ENCODE measurements around the gene TEX11.

The TEX11 gene

GRCh38 chrX:70908541-70908940 is at the start of gene TEX11:
TEX11 (minus strand) TSS chrX:70908711; CDS start chrX:70907789, 922 bp downstream.
- Histone ChIP-seq H2AFZ (ENCODE audit: low read length) (no peak within 1 kb of the TSS), H4K20me1 (ENCODE audit: insufficient read depth, low read length, poor library complexity, severe bottlenecking) (no peaks in the 10 kb centered on the region), H3K4me2 (ENCODE audit: low read depth, low read length, poor library complexity, severe bottlenecking) (no peak within 1 kb of the TSS)

GRCh38 chrX:70954871-70955270 is 46.4 kb upstream of the TEX11 start:
- H3K4me3 ChIP-seq (ENCODE audit: low read length, poor library complexity, severe bottlenecking): no peak overlapping the region
- no peak overlapping the region for H2AFZ ChIP-seq (ENCODE audit: low read length)
- no peaks in the 10 kb centered on the region for H3F3A ChIP-seq (ENCODE audit: low read depth)
- H3K79me2 ChIP-seq (ENCODE audit: insufficient read depth, low read length): no peaks in the 10 kb centered on the region
- H4K20me1 ChIP-seq (ENCODE audit: insufficient read depth, low read length, poor library complexity, severe bottlenecking): no peaks in the 10 kb centered on the region
- no peak overlapping the region for H3K9ac ChIP-seq (ENCODE audit: low read depth, low read length, poor library complexity, severe bottlenecking)
- no peak overlapping the region for H3K4me2 ChIP-seq (ENCODE audit: low read depth, low read length, poor library complexity, severe bottlenecking)
- H3K9me3 ChIP-seq (ENCODE audit: insufficient read depth, low read depth, low read length): no peaks in the 10 kb centered on the region
- no peak for TF ChIP-seq EZH2phosphoT487 (IDR thresholded peaks at IDR 0.05; ENCODE audit: borderline replicate concordance)
- TF ChIP-seq, protein P1, sequence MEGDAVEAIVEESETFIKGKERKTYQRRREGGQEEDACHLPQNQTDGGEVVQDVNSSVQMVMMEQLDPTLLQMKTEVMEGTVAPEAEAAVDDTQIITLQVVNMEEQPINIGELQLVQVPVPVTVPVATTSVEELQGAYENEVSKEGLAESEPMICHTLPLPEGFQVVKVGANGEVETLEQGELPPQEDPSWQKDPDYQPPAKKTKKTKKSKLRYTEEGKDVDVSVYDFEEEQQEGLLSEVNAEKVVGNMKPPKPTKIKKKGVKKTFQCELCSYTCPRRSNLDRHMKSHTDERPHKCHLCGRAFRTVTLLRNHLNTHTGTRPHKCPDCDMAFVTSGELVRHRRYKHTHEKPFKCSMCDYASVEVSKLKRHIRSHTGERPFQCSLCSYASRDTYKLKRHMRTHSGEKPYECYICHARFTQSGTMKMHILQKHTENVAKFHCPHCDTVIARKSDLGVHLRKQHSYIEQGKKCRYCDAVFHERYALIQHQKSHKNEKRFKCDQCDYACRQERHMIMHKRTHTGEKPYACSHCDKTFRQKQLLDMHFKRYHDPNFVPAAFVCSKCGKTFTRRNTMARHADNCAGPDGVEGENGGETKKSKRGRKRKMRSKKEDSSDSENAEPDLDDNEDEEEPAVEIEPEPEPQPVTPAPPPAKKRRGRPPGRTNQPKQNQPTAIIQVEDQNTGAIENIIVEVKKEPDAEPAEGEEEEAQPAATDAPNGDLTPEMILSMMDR (conservative IDR thresholded peaks at IDR 0.05; ENCODE audit: low read length): no peak
- H3K36me3 ChIP-seq (ENCODE audit: insufficient read depth, low read length): no peaks in the 10 kb centered on the region
- no peaks in the 10 kb centered on the region for H3K27me3 ChIP-seq (ENCODE audit: insufficient read depth, low read length, poor library complexity, severe bottlenecking)
- H3K4me1 ChIP-seq (ENCODE audit: insufficient read depth, low read length, poor library complexity, severe bottlenecking): no peaks in the 10 kb centered on the region
- no peaks in the 10 kb centered on the region for H3K9me2 ChIP-seq (replicated peaks; ENCODE audit: low read depth, low read length)

More at GRCh38 chrX:70908541-70908940, at the start of gene TEX11:
- Histone ChIP-seq H3K79me2 (ENCODE audit: insufficient read depth, low read length) (no peaks in the 10 kb centered on the region), H3K27me3 (ENCODE audit: insufficient read depth, low read length, poor library complexity, severe bottlenecking) (no peaks in the 10 kb centered on the region), H3K9me3 (ENCODE audit: insufficient read depth, low read depth, low read length) (no peaks in the 10 kb centered on the region), H3K9ac (ENCODE audit: low read depth, low read length, poor library complexity, severe bottlenecking) (no peak within 1 kb of the TSS), H3K9me2 (replicated peaks; ENCODE audit: low read depth, low read length) (no peaks in the 10 kb centered on the region), H3K36me3 (ENCODE audit: insufficient read depth, low read length) (no peaks in the 10 kb centered on the region), H3K4me3 (ENCODE audit: low read length, poor library complexity, severe bottlenecking) (no peak within 1 kb of the TSS), H3K4me1 (ENCODE audit: insufficient read depth, low read length, poor library complexity, severe bottlenecking) (no peaks in the 10 kb centered on the region), H3F3A (ENCODE audit: low read depth) (no peaks in the 10 kb centered on the region)
- TF ChIP-seq EZH2phosphoT487 (IDR thresholded peaks at IDR 0.05; ENCODE audit: borderline replicate concordance): no peak
- TF ChIP-seq, protein P1 (conservative IDR thresholded peaks at IDR 0.05; ENCODE audit: low read length): no peak

- no peak overlapping the region for H3K4me3 ChIP-seq (ENCODE audit: low read length, poor library complexity, severe bottlenecking)
- H4K20me1 ChIP-seq (ENCODE audit: insufficient read depth, low read length, poor library complexity, severe bottlenecking): no peaks in the 10 kb centered on the region
- no peaks in the 10 kb centered on the region for H3K79me2 ChIP-seq (ENCODE audit: insufficient read depth, low read length)
- no peaks in the 10 kb centered on the region for H3K4me1 ChIP-seq (ENCODE audit: insufficient read depth, low read length, poor library complexity, severe bottlenecking)
- no peaks in the 10 kb centered on the region for H3K9me2 ChIP-seq (replicated peaks; ENCODE audit: low read depth, low read length)
- H3K4me2 ChIP-seq (ENCODE audit: low read depth, low read length, poor library complexity, severe bottlenecking): no peak overlapping the region
- no peak overlapping the region for H2AFZ ChIP-seq (ENCODE audit: low read length)
- TF ChIP-seq, protein P1 (conservative IDR thresholded peaks at IDR 0.05; ENCODE audit: low read length): no peak
- TF ChIP-seq EZH2phosphoT487 (IDR thresholded peaks at IDR 0.05; ENCODE audit: borderline replicate concordance): no peak
- no peak overlapping the region for H3K9ac ChIP-seq (ENCODE audit: low read depth, low read length, poor library complexity, severe bottlenecking)
- H3K36me3 ChIP-seq (ENCODE audit: insufficient read depth, low read length): no peaks in the 10 kb centered on the region
- no peaks in the 10 kb centered on the region for H3K9me3 ChIP-seq (ENCODE audit: insufficient read depth, low read depth, low read length)
- H3K27me3 ChIP-seq (ENCODE audit: insufficient read depth, low read length, poor library complexity, severe bottlenecking): no peaks in the 10 kb centered on the region
- H3F3A ChIP-seq (ENCODE audit: low read depth): no peaks in the 10 kb centered on the region
Measured at GRCh38 chrX:70924294-70924911, 15.9 kb upstream of the TEX11 start.
